ENCODE data around the gene LALBA.

DNA sequence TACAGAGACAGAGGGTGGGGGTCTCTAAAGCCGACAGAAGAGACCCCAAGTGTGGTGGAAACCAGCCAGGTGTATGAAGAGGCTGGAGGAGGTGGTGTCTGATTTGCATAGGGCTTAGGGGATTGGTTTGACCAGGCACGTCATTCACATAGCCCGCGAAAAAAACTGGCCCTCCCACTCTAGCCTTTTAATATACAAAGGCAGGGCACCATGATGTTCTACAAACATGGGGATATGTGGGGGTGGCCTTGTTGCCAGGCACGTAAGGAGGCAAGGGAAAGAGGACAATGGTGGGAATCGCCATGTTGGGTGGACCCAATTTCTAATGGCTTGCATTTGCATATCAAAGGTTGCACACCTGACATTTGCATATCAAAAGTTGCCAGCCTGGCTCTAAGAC lies 13.2 kb downstream of the LALBA start:
- TF ChIP-seq ZNF274 (IDR thresholded peaks at IDR 0.05; ENCODE audit: low read depth, low read length) (no peak), YY1 (IDR thresholded peaks at IDR 0.05; ENCODE audit: insufficient read depth, insufficient read length) (no peak), SUZ12 (IDR thresholded peaks at IDR 0.05; ENCODE audit: extremely low read depth, insufficient read depth, insufficient read length) (no peak)

Measured in NT2/D1 (cell line).